DND-41 (cell line): Measurements from ENCODE around the gene COL20A1.

ENCODE experiments used
- ATAC-seq: fragments of 200-7000 bp; cut with Tn5 transposase; 3 replicates; pipeline ENCODE4 v1.9.1; 2021; ENCODE audit warnings: low read depth; ENCODE audit not compliant: insufficient read depth
- DNase-seq: peaks from one replicate; pipeline ENCODE4 v3.0.0-alpha.2; 2020
- H2AFZ ChIP-seq: 2 replicates; pipeline ENCODE4 v1.6.0; 2012; ENCODE audit warnings: low read depth, low read length
- H3K27ac ChIP-seq: 2 replicates; pipeline ENCODE4 v1.5.1; 2012; ENCODE audit warnings: low read length, inconsistent platforms
- H3K27me3 ChIP-seq: fragments of 200-600 bp; sonication (generic); 2 replicates; pipeline ENCODE4 v1.6.0; 2012; ENCODE audit warnings: low read length, mild to moderate bottlenecking, inconsistent platforms; ENCODE audit not compliant: insufficient read depth, poor library complexity
- H3K36me3 ChIP-seq: 2 replicates; pipeline ENCODE4 v1.5.1; 2012; ENCODE audit warnings: low read length, inconsistent platforms; ENCODE audit not compliant: insufficient read depth
- H3K4me1 ChIP-seq: 2 replicates; pipeline ENCODE4 v1.5.1; 2012; ENCODE audit warnings: mild to moderate bottlenecking, low read length; ENCODE audit not compliant: insufficient read depth
- H3K4me2 ChIP-seq: 2 replicates; pipeline ENCODE4 v1.6.0; 2012; ENCODE audit warnings: mild to moderate bottlenecking, moderate library complexity, low read length, inconsistent platforms; ENCODE audit not compliant: insufficient read depth
- H3K4me3 ChIP-seq, 2 experiments: fragments of 200-600 bp in 1 of 2; shearing (Covaris generic) in 1 of 2; 2 replicates each; pipeline ENCODE4 v1.5.1; 2012 to 2016; ENCODE audit warnings: inconsistent platforms in 2 of 2, low read length in 2 of 2, mild to moderate bottlenecking in 2 of 2, low read depth in 1 of 2, moderate library complexity in 1 of 2
- H3K79me2 ChIP-seq: 2 replicates; pipeline ENCODE4 v1.6.0; 2012; ENCODE audit warnings: low read length, inconsistent platforms; ENCODE audit not compliant: insufficient read depth
- H3K9ac ChIP-seq: 2 replicates; pipeline ENCODE4 v1.6.0; 2012; ENCODE audit warnings: low read depth, mild to moderate bottlenecking, inconsistent platforms, low read length, moderate library complexity
- H3K9me3 ChIP-seq: 2 replicates; pipeline ENCODE4 v1.5.1; 2012; ENCODE audit warnings: low read length, moderate library complexity, mild to moderate bottlenecking, inconsistent platforms; ENCODE audit not compliant: insufficient read depth, severe bottlenecking
- H4K20me1 ChIP-seq: 2 replicates; pipeline ENCODE4 v1.6.0; 2012; ENCODE audit warnings: low read length; ENCODE audit not compliant: insufficient read depth
- EZH2 ChIP-seq: IDR thresholded peaks from 3 replicates; pipeline ENCODE4 v1.6.1; 2012; ENCODE audit warnings: borderline replicate concordance, low read depth, mild to moderate bottlenecking, moderate library complexity, low read length, inconsistent platforms; ENCODE audit not compliant: severe bottlenecking
- TF ChIP-seq, protein P1 (sequence below): IDR thresholded peaks from 2 replicates; pipeline ENCODE4 v1.5.1; 2012; ENCODE audit warnings: borderline replicate concordance, low read length, moderate library complexity, mild to moderate bottlenecking; ENCODE audit not compliant: poor library complexity, severe bottlenecking; ENCODE audit errors: extremely low read depth

COL20A1 gene

DNA sequence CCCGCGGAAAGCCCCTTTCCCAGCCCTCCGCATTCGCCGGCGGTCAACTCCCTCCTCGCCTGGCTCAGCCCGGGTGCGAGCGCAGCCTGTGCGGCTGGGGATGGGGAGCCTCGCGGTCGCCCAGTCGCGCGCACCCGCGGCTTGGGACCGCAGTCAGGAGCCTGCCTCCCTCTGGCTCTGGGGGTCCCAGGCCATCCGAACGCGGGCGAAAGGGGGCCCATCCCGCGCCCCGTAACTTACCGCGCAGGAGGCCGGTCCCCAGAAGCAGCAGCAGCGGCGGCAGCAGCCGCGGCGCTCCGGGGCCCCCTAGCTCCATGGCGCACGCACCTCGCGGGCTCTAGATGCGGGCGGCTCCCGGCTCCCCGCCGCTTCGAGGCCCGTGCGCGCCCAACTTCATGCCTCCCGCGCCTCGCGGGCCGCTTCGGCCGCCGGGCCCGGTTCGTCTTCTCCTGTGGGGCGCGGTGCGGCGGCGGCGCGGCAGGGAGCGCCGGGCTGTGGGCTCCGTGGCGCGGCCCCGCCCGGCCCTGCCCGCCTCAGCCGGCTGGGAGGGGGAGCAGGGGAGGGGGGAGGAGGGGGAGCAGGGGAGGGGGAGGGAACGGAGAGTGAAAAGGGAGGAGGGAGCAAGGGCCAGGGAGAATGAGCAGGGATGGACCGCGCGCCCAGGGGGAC is 68.0 kb downstream of the COL20A1 start, which contains the start of gene CHRNA4:
CHRNA4 (minus strand) TSS at position 500 of the 669 bp plus-strand sequence; CDS start at position 316, 184 bp downstream.
- DNase-seq (no peak), ATAC-seq (no peak)
- H3K4me2 ChIP-seq: no peak within 1 kb of the TSS

DNA sequence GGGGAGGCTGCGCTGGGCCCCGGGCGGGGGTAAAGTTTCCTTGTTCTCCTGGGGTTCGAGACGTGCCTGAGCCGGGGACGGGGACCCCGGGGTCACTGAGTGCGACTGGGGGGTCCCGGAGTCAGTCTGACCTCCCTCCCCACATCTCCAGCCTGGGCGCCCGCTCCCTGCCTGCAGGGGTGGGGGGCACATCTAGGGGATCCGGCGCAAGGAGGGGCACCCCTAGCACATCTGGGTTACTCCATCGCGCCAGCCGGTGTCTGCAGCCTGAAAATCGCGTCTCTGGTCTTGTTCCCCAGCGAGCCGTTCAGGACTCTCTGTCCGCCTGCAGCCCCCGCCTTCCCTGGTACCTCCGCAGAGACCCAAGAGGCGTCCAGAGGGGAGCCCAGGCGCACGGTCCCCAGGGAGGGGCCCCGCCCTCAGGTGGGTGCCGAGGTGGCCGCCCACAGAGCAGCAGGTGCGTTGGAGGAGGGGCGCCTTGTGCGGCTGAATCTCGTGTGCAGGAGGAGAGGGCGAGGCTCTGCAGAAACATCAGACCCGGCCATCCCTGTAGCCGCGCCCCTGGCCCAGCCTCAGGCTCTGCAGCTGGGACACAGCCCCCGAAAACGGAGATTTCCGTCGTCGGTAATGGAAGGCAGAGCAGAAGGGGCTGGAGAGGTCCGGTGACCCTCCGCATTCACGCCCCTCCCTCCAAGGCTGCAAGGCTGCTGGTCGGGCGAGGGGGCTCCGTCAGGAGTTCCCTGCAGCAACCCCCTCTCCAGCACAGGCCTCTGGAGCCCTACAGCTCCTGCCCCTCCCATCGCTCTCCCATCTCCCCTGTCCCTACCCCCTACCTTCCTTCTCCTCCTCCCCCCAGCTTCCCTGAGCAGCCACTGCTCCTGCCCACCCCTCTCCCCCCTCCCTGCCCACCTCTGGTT is 68.8 kb downstream of the COL20A1 start:
- no peak overlapping the region for H3K4me2 ChIP-seq
- no peak overlapping the region for H3K4me3 ChIP-seq
- no peak overlapping the region for H3K27ac ChIP-seq
- no peaks in the 10 kb centered on the region for H3K36me3 ChIP-seq
- DNase-seq (no peak), ATAC-seq (no peak)
- no peak overlapping the region for H3K9ac ChIP-seq
- H3K79me2 ChIP-seq: no peaks in the 10 kb centered on the region
- no peaks in the 10 kb centered on the region for H3K9me3 ChIP-seq
- H3K27me3 ChIP-seq: no peaks in the 10 kb centered on the region
- H2AFZ ChIP-seq: no peak overlapping the region
- H4K20me1 ChIP-seq: peaks cover 19% of the 10 kb centered on the region
- TF ChIP-seq, protein P1, sequence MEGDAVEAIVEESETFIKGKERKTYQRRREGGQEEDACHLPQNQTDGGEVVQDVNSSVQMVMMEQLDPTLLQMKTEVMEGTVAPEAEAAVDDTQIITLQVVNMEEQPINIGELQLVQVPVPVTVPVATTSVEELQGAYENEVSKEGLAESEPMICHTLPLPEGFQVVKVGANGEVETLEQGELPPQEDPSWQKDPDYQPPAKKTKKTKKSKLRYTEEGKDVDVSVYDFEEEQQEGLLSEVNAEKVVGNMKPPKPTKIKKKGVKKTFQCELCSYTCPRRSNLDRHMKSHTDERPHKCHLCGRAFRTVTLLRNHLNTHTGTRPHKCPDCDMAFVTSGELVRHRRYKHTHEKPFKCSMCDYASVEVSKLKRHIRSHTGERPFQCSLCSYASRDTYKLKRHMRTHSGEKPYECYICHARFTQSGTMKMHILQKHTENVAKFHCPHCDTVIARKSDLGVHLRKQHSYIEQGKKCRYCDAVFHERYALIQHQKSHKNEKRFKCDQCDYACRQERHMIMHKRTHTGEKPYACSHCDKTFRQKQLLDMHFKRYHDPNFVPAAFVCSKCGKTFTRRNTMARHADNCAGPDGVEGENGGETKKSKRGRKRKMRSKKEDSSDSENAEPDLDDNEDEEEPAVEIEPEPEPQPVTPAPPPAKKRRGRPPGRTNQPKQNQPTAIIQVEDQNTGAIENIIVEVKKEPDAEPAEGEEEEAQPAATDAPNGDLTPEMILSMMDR: no peak
- TF ChIP-seq EZH2: no peak
- no peaks in the 10 kb centered on the region for H3K4me1 ChIP-seq

More for the DNA sequence above, 68.0 kb downstream of the COL20A1 start, which contains the start of gene CHRNA4:
- Histone ChIP-seq H3K9me3 (no peaks in the 10 kb centered on the region), H2AFZ (no peak within 1 kb of the TSS), H3K79me2 (no peaks in the 10 kb centered on the region), H3K4me1 (no peaks in the 10 kb centered on the region), H3K27ac (no peak within 1 kb of the TSS), H4K20me1 (peaks cover 19% of the 10 kb centered on the region), H3K36me3 (no peaks in the 10 kb centered on the region), H3K4me3 (no peak within 1 kb of the TSS), H3K9ac (no peak within 1 kb of the TSS), H3K27me3 (no peaks in the 10 kb centered on the region)
- TF ChIP-seq, protein P1: no peak
- no peak for TF ChIP-seq EZH2

DNA sequence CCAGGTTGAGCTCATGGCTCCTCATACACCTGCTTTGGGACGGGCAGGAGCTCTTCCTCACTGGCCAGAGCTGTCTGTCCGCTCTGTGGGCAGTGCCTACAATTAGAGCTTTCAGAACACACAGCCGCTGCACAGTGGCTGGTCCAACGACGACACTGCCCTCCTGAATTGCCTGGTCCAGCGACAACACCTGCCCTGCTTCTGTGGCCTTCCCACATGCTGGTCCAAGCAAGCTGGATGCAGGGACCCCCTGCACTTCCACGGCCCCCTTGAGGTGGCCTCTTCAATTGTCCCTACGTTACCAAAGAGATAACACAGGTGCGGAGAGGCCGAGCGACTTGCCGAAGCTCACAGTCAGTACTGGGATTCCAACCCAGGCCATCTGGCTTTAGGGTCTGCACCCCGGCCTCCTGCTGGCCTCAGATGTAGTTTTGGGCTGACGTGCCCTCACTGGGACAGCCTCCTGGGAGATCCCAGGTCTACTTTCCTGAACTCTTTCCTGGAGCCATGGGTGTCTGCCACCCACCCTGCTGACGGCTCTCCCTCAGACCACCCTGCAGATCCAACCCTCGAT is 69.5 kb downstream of the COL20A1 start:
- H4K20me1 ChIP-seq: peaks cover 13% of the 10 kb centered on the region; the same call in 1 of the 2 replicates
- no peak for DNase-seq
- no peak overlapping the region for H3K27ac ChIP-seq
- no peaks in the 10 kb centered on the region for H3K36me3 ChIP-seq
- TF ChIP-seq, protein P1: no peak
- no peak for TF ChIP-seq EZH2
- H3K9me3 ChIP-seq: no peaks in the 10 kb centered on the region
- no peaks in the 10 kb centered on the region for H3K79me2 ChIP-seq
- H3K4me2 ChIP-seq: no peak overlapping the region
- no peak for ATAC-seq
- no peak overlapping the region for H3K4me3 ChIP-seq
- no peaks in the 10 kb centered on the region for H3K27me3 ChIP-seq
- H2AFZ ChIP-seq: no peak overlapping the region
- H3K9ac ChIP-seq: no peak overlapping the region
- no peaks in the 10 kb centered on the region for H3K4me1 ChIP-seq
